Breast epithelium (tissue), 4 donors: Measurements from ENCODE around the gene TRIM27. TPM values are rescaled to one million over a fixed set of nuclear protein-coding genes. Genes with fewer than 3 reads are reported as not detected.

Experiments
- DNase-seq, 2 donors: peaks; one replicate each; pipeline ENCODE4 v3.0.0-alpha.2; 2019; ENCODE audit warnings: low spot score in 2 of 2
- H3K27ac ChIP-seq, 2 donors: fragments of 200-600 bp; sonication (generic) in 1 of 2; one replicate each; pipeline ENCODE4 v1.5.1; 2016 to 2019; ENCODE audit warnings: mild to moderate bottlenecking in 1 of 2
- H3K27me3 ChIP-seq, 2 donors: fragments of 200-600 bp; sonication (generic) in 1 of 2; one replicate each; pipeline versions ENCODE4 v1.5.1 to v1.6.0; 2017 to 2019; ENCODE audit warnings: control low read depth in 1 of 2, mild to moderate bottlenecking in 1 of 2
- H3K36me3 ChIP-seq: fragments of 200-600 bp; one replicate; pipeline ENCODE4 v1.5.1; 2019
- H3K4me1 ChIP-seq, 2 donors: fragments of 200-600 bp; sonication (generic); one replicate each; pipeline ENCODE4 v1.5.1; 2016 to 2019; ENCODE audit warnings: control low read depth in 1 of 2
- H3K4me3 ChIP-seq, 3 donors: fragments of 200-600 bp; sonication (generic); 1 replicate in 2 of 3; 2 replicates in 1 of 3; pipeline ENCODE4 v1.5.1; 2016 to 2019; ENCODE audit warnings: mild to moderate bottlenecking in 3 of 3, moderate library complexity in 2 of 3
- H3K9me3 ChIP-seq, 2 donors: fragments of 200-600 bp; sonication (generic) in 1 of 2; one replicate each; pipeline ENCODE4 v1.5.1; 2016 to 2019; ENCODE audit warnings: control low read depth in 1 of 2
- CTCF ChIP-seq, 3 donors: fragments of 450-650 bp; IDR thresholded peaks; one replicate each; pipeline ENCODE4 v1.5.1; 2016 to 2017; ENCODE audit warnings: antibody characterized with exemption in 3 of 3, mild to moderate bottlenecking in 3 of 3, moderate library complexity in 3 of 3
- POLR2A ChIP-seq: fragments of 450-650 bp; IDR thresholded peaks from one replicate; pipeline ENCODE4 v1.6.1; 2016; ENCODE audit warnings: antibody characterized with exemption, mild to moderate bottlenecking, moderate library complexity
- POLR2AphosphoS5 ChIP-seq, 3 donors: sonication (generic); formaldehyde crosslinking; IDR thresholded peaks; one replicate each; pipeline ENCODE4 v1.6.1; 2017; ENCODE audit warnings: antibody characterized with exemption in 3 of 3
- intact Hi-C: fragments of 100-400 bp; cut with DNase I; formaldehyde crosslinking; loops from one replicate; pipeline ENCODE4 v1.15.1; 2023; ENCODE audit warnings: low total_unique reads
- total RNA-seq, 3 donors: library from RNA; depleted of rRNA; stranded (reverse); fragments of >200 nt; gene quantifications; one replicate each; pipeline ENCODE4 v1.1.0, GENCODE V29; 2016

The TRIM27 gene
- total RNA-seq, 3 donors from 2014 or later = 38.7 to 106 (median 80.3) TPM

DNA sequence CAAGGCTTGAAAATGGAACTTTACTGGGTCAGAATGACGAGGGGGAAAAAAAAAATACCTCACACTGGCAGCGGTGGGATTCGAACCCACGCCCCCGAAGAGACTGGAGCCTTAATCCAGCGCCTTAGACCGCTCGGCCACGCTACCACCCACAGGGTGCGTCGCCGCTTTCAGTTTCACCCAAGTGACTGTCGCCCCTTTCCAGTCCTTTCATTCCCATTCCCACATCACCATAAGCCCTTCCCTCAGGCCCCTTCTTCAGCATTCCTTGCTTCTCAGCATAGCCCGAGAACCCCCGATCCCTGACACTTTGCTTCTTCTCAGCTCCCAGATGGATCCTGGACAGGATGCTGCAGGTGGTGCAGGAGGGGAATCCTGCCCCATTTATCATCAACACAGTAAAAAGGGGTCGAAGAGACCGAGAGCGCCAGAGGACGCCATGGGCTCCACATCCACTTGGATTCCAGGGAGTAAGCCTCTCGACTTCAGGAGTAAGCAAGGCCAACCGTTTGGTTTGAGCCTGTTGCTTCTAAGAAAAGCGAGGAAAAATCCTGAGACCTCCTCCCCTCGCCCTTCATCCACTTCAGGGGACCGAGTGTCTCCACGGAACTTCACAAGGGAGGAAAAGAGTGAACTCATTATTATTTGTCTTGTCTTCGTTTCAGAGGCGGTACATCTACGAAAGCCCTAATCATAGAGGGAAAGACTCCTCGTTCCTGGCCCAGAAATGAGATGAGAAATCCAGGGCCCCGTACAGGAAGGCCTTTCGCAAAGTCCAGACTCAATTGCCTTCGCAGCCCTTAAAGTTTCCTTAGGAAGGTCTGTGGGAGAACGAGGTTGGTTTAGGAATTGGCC lies 20.0 kb upstream of the TRIM27 start:
- DNase-seq = peak; percentile 58 to 76
- H3K4me3 ChIP-seq = peak overlapping the region; percentile 43 to 65 (median 56)
- intact Hi-C loops = loop anchor here (5.0 kb wide), 2 partner anchors 39 to 1106 kb away; a partner anchor contains a TSS
- peak overlapping the region; percentile 78 to 83 for H3K27ac ChIP-seq
- TF ChIP-seq POLR2A (no peak), POLR2AphosphoS5 (IDR thresholded peaks at IDR 0.05) (no peak), CTCF (IDR thresholded peaks at IDR 0.05) (no peak)
- H3K4me1 ChIP-seq = peaks cover 0 to 7% of the 10 kb centered on the region in 2 donors
- H3K27me3 ChIP-seq = no peaks in the 10 kb centered on the region
- H3K36me3 ChIP-seq = no peaks in the 10 kb centered on the region
- H3K9me3 ChIP-seq = no peaks in the 10 kb centered on the region

DNA sequence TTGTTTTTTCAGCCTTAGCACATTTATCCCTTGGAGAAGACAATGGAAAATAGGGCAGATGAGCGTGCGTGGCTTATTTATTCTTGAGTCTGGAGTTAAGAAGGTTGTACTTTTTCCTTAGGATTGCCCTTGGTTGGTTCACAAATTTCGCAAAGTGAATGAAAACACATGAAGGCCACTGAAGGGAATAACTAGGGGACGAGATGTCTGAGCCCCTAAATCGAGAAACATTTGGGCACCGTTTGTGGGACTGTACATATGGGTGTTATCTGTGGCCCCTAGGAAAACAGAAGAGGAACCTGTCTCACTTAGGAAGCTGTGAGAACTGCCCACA lies 19.4 kb upstream of the TRIM27 start:
- H3K27ac ChIP-seq = peak overlapping the region in 1 of 2 donors; percentile 83
- H3K4me3 ChIP-seq = peak overlapping the region in 2 of 3 donors; percentile 56 to 65
- no peak for TF ChIP-seq POLR2A
- no peak for TF ChIP-seq POLR2AphosphoS5 (IDR thresholded peaks at IDR 0.05)
- TF ChIP-seq CTCF (IDR thresholded peaks at IDR 0.05) = no peak
- intact Hi-C loops = loop anchor here (5.0 kb wide), 2 partner anchors 39 to 1106 kb away; a partner anchor contains a TSS
- H3K9me3 ChIP-seq = no peaks in the 10 kb centered on the region
- H3K4me1 ChIP-seq = peaks cover 0 to 7% of the 10 kb centered on the region in 2 donors
- no peaks in the 10 kb centered on the region for H3K36me3 ChIP-seq
- no peak for DNase-seq
- no peaks in the 10 kb centered on the region for H3K27me3 ChIP-seq

- Histone ChIP-seq H3K27ac (peak overlapping the region; percentile 93 to 97), H3K27me3 (no peaks in the 10 kb centered on the region), H3K9me3 (no peaks in the 10 kb centered on the region), H3K4me1 (peaks cover 0 to 7% of the 10 kb centered on the region in 2 donors), H3K36me3 (no peaks in the 10 kb centered on the region), H3K4me3 (peak overlapping the region; percentile 45 to 82 (median 79))
- TF ChIP-seq POLR2A (no peak), CTCF (IDR thresholded peaks at IDR 0.05) (no peak), POLR2AphosphoS5 (IDR thresholded peaks at IDR 0.05) (no peak)
- intact Hi-C loops = loop anchor here (5.0 kb wide), 2 partner anchors 40 to 1105 kb away; a partner anchor contains a TSS
- DNase-seq = no peak
Measured at GRCh38 chr6:28941684-28942448, 18.1 kb upstream of the TRIM27 start.

GRCh38 chr6:28940858-28941683 lies 17.3 kb upstream of the TRIM27 start:
- no peak for TF ChIP-seq POLR2A
- peak; percentile 13 to 54 (median 44) for TF ChIP-seq POLR2AphosphoS5 (IDR thresholded peaks at IDR 0.05)
- no peak for TF ChIP-seq CTCF (IDR thresholded peaks at IDR 0.05)
- DNase-seq = peak in 1 of 2 donors; percentile 82
- no peaks in the 10 kb centered on the region for H3K9me3 ChIP-seq
- peak overlapping the region; percentile 45 to 82 (median 79) for H3K4me3 ChIP-seq
- peak overlapping the region; percentile 93 to 97 for H3K27ac ChIP-seq
- no peaks in the 10 kb centered on the region for H3K36me3 ChIP-seq
- H3K4me1 ChIP-seq = peaks cover 0 to 7% of the 10 kb centered on the region in 2 donors
- intact Hi-C loops = loop anchor here (5.0 kb wide), 2 partner anchors 41 to 1104 kb away; a partner anchor contains a TSS
- no peaks in the 10 kb centered on the region for H3K27me3 ChIP-seq
